SK-MEL-5 (cell line): Measurements from ENCODE around the gene COL12A1. TPM values are rescaled to one million over a fixed set of nuclear protein-coding genes. Genes with fewer than 3 reads are reported as not detected.

ENCODE experiments used
- DNase-seq: peaks from one replicate; pipeline ENCODE4 v3.0.0-alpha.2; 2016; ENCODE audit warnings: low read depth, low spot score
- in situ Hi-C: cut with HindIII; loops from 2 replicates; pipeline ENCODE4 v1.10.0; 2016; ENCODE audit warnings: low sequenced_read_pairs, high pct_unique_total_duplicates, low pct_unique_long_range_greater_than_20kb
- total RNA-seq: library from RNA; depleted of rRNA; stranded (reverse); fragments of >200 nt; shearing (Covaris generic); gene quantifications from 2 replicates; pipeline ENCODE4 v1.2.3, GENCODE V29; 2014

COL12A1 gene
- total RNA-seq, 1 experiment from 2014 or later: 0.29 TPM

GRCh38 chr6:75094614-75095200 lies 111.1 kb downstream of the COL12A1 start:
- in situ Hi-C loops: no loop called here
- no peak for DNase-seq

GRCh38 chr6:75091467-75092190 lies 114.2 kb downstream of the COL12A1 start:
- no peak for DNase-seq
- in situ Hi-C loops: no loop called here

- in situ Hi-C loops: no loop called here
- DNase-seq: no peak
Measured at GRCh38 chr6:75090576-75090975, 115.3 kb downstream of the COL12A1 start.

GRCh38 chr6:75089921-75090320 lies 115.9 kb downstream of the COL12A1 start:
- in situ Hi-C loops: no loop called here
- DNase-seq: no peak

GRCh38 chr6:75089151-75089897 lies 116.5 kb downstream of the COL12A1 start:
- in situ Hi-C loops: no loop called here

GRCh38 chr6:75085931-75086635 lies 119.8 kb downstream of the COL12A1 start:
- in situ Hi-C loops: no loop called here
- no peak for DNase-seq

More at GRCh38 chr6:75089151-75089897, 116.5 kb downstream of the COL12A1 start:
- DNase-seq: no peak

GRCh38 chr6:75084872-75085381 lies 120.9 kb downstream of the COL12A1 start:
- in situ Hi-C loops: no loop called here
- no peak for DNase-seq

GRCh38 chr6:75084018-75084417 lies 121.8 kb downstream of the COL12A1 start:
- in situ Hi-C loops: no loop called here
- DNase-seq: no peak

GRCh38 chr6:75081921-75082320 lies 123.9 kb downstream of the COL12A1 start:
- in situ Hi-C loops: no loop called here
- no peak for DNase-seq

- no peak for DNase-seq
- in situ Hi-C loops: no loop called here
Measured at GRCh38 chr6:75081047-75081446, 124.8 kb downstream of the COL12A1 start.

GRCh38 chr6:75079589-75079988 lies 126.3 kb downstream of the COL12A1 start:
- in situ Hi-C loops: no loop called here
- no peak for DNase-seq

- DNase-seq: no peak
- in situ Hi-C loops: no loop called here
Measured at GRCh38 chr6:75077701-75078100, 128.2 kb downstream of the COL12A1 start.

GRCh38 chr6:75076009-75076408 lies 129.8 kb downstream of the COL12A1 start:
- in situ Hi-C loops: no loop called here
- DNase-seq: no peak

- in situ Hi-C loops: no loop called here
- no peak for DNase-seq
Measured at GRCh38 chr6:75070244-75070643, 135.6 kb downstream of the COL12A1 start.

GRCh38 chr6:75065523-75065922 lies 140.3 kb downstream of the COL12A1 start:
- in situ Hi-C loops: no loop called here
- DNase-seq: peak; percentile 59

- no peak for DNase-seq
- in situ Hi-C loops: no loop called here
Measured at GRCh38 chr6:75052491-75052890, 153.4 kb downstream of the COL12A1 start.

GRCh38 chr6:75049308-75049707 lies 156.5 kb downstream of the COL12A1 start:
- DNase-seq: no peak
- in situ Hi-C loops: no loop called here

- DNase-seq: no peak
- in situ Hi-C loops: no loop called here
Measured at GRCh38 chr6:75044846-75045245, 161.0 kb downstream of the COL12A1 start.
